HL-60/S4 treated with retinoic acid at 250 ng/mL for 4 days and 3 days (cell line): Measurements from ENCODE around the gene DLGAP1.
"Not testable (repeated sequence)": the region's sequence is repeated elsewhere in the genome, so short reads cannot be mapped to it uniquely, and the experiment has no call there.

ENCODE experiments used
- in situ Hi-C: fragments of 300-500 bp; cut with MboI; formaldehyde crosslinking; loops from 2 replicates; pipeline ENCODE4 v1.7.0; 2022; ENCODE audit warnings: low sequenced_read_pairs

Gene DLGAP1

DNA sequence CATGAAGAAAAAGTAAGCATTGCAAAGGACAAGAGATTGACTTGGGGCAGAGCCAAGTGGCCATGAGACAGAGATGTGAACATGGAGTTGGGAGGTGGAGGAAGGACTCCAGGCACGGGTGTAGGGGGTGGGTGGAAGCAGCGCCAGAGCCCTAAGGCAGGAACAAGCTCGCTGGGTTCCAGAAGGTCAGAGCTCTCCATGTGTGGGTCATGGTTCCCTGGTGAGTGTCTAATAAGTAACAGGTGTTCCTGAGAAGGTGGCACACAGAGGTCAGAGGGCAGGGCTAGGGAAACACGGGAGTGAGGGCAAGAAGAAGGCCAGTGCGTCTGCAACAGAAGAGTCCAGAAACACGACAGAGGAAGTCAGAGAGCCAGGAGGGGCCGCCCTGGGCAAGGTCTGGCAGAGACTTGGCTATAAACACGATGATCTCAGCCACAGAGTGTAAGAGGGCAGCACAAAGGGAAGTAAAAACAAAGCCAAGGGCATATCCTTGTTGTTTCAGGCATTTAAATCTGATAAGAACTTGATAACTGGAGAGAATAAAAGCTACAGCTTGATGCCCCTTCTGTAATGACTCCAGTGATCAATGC, 744.3 kb downstream of the DLGAP1 start:
- in situ Hi-C loops = no loop called here

DNA sequence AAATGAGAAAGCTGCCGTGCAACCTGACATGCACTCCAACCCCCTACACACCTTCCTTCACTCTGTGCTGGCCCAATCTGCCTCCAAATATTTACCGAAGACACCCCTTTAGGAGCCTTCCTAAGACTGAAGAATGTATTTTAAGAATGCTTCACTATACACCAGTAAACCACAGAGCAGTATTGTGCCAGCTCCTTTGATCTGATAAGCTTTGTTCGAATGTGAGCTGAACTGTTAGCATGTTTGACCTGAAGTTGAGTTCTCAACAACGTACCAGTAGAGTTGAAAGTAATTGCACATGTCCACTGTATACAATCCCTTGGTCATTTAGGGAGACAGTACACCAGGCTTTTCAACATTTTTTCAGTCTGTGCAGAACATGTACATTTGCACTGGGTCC, 745.9 kb downstream of the DLGAP1 start:
- in situ Hi-C loops = no loop called here

DNA sequence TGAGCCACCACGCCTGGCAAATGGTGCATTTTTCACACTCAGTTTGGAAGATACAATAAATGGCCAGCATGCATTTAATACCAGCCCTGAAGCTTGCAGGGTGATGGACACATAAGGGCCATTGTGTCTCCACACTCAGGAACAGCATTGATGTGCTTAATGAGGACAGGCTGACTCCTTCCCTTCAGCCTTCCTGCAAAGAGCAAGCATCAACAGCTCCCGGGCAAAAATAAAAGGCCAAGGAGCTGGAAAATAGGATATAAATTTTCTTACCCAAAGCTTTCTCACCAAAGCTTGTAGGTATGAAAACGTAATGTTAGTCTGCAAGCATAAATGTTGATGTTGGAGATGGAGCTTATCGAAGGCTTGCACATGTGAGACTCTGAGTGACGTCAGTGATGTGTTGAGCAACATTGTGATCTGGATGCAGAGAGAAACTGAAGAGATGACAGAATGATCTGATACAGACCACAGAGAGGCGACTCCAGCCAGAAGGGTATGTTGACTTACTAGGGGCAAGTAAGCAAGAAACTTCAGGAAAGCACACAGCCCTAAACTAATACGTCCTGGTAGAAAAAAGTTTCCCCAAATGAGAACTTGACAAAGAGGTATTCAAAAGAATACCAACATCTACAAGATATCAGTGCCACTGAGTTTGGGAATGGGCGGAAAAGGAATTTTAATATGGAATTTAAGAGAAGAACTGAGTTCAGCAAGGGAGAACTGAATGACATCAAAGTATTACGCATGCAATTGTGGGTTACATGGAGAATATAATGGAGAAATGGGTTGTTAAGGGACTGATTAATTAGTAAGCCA, 748.6 kb downstream of the DLGAP1 start:
- in situ Hi-C loops = no loop called here

DNA sequence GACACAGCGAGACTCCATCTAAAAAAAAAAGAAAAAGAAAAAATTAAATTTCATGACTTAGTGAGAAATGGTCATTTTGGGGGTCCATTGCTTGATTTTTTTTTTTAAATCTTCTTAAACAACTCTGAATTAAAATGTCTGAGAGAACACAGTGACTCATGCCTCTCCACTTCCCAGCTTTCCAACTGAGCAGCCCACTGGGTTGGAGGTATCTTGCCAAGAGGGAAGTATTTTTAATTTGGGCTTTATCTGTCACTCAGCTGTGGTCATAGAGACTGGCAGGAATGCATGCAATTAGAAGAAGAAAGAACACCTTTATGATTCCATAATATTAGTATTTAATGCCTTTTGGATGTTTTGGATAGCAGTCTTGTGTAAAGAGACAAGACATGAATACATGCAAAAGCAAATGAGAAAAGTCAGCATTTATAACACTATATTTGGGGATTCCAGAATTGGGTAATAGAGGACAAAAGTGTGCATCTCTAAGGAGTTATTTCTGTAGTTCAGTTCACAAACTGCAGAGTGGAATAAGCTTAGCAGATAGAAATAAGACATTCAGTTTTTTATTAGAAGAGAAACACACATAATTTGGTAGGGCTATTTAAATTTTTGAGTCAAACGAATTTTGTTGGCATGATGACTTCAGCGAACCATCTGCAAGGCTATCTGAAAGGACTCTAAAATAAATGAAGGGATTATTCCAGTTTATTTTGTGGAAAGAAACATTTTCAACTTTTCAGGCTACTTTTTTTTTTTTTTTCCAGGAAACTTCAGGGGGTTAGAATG, 750.4 kb downstream of the DLGAP1 start:
- in situ Hi-C loops = no loop called here

DNA sequence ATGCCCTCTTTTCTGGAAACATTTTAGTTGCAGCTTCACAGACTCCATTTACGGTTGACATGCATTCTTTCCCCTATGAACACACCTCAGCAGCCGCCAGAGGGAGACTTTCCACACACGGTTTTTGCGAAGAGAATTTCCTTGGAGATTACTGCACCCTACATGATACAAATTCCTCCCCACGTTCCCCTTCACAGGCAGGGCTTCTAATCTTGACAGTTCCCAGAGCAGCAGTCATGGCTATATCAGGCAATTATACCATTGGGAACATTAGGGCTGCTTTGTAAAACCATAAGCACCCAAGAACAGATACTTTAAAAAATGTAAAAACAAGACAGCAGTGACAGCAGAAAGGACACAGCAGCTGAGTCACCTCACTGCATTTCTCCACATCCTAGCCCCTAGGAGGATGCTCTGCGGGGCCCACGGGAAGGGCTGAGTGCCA, 751.4 kb downstream of the DLGAP1 start:
- in situ Hi-C loops = no loop called here

DNA sequence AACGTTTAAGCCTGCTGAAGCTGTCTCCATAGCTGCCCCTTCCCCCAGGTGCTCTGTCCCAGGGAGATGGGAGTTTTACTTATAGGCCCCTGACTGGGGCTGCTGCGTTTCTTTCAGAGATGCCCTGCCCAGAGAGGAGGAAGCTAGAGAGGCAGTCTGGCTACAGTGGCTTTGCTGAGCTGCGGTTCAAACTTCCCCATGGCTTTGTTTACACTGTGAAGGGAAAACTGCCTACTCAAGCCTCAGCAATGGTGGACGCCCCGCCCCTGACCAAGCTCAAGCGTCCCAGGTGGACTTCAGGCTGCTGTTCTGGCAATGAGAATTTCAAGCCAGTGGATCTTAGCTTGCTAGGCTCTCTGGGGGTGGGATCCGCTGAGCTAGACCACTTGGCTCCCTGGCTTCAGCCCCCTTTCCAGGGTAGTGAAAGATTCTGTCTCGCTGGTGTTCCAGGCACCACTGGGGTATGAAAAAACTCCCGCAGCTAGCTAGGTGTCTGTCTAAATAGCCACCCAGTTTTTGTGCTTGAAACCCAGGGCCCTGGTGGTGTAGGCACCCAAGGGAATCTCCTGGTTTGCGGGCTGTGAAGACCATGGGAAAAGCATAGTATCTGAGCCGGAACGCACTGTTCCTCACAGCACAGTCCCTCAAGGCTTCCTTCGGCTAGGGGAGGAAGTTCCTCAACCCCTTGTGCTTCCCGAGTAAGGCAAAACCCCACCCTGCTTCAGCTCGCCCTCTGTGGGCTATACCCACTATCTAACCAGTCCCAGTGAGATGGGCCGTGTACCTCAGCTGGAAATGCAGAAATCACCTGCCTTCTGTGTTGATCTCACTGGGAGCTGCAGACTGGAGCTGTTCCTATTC, 755.2 kb downstream of the DLGAP1 start:
- in situ Hi-C loops = not testable (repeated sequence)

DNA sequence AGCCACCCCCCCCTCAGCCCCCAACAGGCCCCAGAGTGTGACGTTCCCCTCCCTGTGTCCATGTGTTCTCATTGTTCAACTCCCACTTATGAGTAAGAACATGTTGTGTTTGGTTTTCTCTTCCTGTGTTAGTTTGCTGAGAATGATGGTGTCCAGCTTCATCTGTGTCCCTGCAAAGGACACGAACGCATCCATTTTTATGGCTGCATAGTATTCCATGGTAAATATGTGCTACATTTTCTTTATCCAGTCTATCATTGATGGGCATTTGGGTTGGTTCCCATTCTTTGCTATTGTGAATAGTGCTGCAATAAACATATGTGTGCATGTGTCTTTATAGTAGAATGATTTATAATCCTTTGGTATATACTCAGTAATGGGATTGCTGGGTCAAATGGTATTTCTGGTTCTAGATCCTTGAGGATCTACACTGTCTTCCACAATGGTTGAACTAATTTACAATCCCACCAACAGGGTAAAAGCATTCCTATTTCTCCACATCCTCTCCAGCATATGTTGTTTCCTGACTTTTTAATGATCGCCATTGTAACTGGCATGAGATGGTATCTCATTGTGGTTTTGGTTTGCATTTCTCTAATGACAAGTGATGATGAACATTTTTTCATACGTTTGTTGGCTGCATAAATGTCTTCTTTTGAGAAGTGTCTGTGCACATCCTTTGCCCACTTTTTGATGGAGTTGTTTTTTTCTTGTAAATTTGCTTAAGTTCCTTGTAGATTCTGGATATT, 760.9 kb downstream of the DLGAP1 start:
- in situ Hi-C loops = not testable (repeated sequence)

DNA sequence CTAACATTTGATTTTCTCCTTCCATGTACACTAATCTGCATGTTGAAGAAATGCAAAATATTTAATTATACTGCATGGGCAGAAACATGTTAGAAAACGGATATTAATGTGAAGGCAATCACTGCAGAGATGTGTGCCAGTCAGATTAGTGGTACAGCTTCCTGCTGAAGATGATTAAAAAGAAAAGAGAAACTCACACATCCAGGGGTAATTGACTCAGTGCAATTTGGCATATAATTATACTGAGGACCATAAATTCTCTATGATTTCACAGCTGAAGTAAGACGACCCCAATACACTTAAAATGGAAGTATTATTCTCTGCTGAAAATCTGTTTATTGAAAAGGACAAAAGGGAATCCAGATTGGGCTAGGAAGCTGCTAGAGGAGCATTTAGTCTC, 761.7 kb downstream of the DLGAP1 start:
- in situ Hi-C loops = no loop called here

DNA sequence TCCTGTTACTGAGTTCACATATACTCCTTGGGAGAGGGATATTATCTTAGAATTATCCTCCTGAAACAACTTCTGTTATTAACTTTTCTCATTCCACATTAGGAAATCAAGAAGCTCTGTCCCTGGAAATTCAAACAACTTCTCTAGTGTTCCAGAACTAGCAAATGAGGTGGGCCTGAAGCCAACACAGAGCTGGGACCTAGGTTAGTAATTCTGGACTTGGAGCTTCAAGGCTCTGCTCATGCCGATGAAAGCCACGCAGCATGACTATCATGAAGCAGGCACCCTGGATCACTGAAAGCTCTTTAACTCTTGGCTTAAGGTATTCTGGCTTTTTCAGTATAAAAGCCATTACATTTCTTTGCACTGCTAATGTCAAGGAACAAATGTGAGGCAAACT, 762.4 kb downstream of the DLGAP1 start:
- in situ Hi-C loops = no loop called here

DNA sequence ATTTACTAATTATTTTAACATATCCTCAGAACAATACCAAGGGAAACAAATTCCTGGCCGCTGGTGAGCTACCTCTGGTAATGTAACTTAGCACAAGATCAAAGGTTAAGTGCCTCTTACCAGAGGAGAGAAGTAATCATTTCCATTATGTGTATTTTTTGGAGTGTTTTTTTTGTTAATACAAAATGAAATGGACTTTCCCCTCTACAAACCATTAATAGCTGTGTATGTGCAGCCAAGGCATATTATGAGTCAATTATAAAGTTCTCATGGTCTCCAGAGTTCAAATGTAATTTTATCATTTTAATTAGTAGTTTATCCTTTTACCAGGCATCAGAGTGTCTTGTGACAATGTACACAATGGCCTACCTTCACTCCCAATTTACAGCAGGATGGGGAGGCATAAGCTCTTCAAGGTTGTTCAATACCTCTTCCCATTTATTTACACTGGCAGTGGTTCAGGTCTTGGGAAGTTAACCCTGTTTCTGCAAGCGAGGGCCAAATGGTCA, 762.9 kb downstream of the DLGAP1 start:
- in situ Hi-C loops = no loop called here

DNA sequence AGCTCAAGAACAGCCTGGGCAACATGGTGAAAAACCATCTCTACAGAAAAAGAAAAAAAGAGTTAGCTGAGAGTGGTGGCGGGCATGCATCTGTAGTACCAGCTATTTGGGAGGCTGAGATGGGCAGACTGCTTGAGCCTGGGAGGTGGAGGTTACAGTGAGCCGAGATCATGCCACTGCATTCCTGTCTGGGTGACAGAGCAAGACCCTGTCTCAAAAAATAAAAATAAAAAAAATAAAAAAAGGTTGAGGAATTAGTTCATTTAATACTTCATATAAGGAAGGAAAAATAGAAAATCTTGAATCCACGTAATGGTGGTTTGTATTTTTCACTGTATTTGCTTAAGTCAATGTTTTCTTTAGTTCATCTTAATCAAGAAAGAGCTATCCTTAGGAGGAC, 763.4 kb downstream of the DLGAP1 start:
- in situ Hi-C loops = no loop called here

DNA sequence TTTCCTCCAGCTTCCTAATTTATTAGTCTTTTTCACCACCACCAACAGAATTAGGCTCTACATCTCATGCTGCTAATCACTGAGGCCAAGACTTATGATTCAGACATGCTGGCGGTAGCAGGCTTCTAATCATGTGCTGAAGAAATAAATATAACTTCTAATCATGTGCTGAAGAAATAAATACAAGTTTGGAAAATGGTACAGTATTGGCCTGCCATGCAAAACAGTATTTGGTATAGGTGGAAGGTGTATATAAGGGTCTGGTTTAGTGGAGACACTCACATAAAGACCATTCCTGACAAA, 764.4 kb downstream of the DLGAP1 start:
- in situ Hi-C loops = no loop called here

DNA sequence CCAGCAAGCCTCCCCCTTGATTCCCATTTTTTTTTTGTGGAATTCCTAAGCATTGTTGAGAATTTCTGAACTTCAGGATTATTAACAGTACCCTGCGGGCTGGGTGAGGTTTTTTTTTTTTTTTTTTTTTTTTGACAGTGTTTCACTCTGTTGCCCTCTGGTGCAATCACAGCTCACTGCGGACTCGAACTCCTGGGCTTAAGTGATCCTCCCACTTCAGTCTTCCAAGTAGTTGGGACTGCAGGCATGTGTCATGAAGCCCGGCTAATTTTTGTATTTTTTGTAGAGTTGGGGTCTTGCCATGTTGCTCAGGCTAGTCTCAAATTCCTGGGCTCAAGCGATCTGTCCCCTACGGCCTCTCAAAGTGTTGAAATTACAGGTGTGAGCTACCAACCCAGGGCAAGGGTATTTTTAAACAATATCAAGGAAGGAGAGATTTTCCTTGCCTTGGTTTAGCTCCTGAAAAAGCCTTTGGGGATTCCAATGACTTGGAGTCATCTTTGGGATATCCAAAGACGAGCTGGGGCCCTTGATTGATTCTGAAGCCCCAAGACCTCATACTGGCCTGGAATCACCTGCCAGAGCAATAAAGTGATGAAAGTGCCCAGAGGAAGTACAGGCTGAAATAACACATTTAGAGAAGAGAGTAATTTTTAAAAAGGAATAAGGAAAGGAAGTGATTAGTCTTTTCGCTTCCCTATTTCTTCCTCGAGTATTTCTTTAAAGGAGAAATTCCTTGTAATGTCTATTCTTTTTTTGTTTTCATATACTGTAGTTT, 764.9 kb downstream of the DLGAP1 start:
- in situ Hi-C loops = no loop called here

DNA sequence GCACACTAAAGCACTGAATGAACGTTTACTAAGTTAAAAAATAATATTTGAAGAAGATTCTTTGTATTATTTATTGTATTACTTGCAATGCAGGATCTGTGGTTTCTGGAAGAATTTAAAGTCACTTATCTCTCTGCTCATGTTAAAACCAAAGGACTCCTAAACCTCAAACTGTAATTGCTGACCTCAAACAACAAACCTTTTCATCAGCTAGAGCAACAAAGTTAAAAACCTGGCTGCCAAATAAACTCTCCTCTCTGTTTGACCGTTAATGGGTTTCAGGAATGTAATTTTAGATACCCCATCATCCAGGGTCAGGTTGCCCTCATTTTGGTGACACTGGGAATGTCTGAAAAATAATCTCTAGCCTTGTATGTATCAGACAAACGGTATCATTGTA, 766.0 kb downstream of the DLGAP1 start:
- in situ Hi-C loops = no loop called here

DNA sequence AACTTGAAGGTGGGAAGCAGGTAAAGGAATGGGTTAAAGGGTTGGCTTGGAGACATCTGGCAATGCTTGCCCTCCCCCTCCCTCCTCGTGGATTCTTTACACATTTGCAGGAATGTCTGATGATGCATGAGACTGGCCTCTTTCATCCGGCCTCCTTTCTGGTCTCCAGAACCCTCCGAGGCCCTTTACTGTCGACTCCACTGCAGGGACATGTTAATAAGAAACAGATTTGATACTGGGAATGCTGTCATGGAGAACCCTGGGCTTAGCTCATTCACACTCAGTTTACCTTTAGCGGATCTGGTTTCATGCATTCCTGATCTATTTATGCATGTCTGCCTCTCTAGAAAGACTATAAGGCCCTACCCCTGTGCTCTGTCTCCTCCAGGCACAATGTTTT, 766.4 kb downstream of the DLGAP1 start:
- in situ Hi-C loops = no loop called here

DNA sequence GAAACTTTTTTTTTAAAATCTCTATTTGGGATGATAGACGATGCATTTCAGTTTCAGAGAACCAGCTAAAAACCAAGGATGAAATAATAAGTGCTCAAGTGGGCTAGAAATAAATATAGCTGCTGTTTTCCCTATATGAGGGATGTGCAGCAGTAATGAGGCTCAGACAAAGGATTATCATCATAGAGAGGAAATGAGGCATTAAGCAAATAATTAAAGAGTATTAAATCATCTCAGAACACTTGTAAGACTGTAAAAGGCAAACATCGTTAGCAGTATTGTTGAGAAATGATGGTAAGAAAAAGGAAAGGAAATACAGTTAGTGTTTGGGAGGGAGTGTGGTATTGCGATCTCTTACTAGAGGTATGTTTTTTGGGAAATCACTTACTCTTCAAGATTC, 771.6 kb downstream of the DLGAP1 start:
- in situ Hi-C loops = no loop called here

DNA sequence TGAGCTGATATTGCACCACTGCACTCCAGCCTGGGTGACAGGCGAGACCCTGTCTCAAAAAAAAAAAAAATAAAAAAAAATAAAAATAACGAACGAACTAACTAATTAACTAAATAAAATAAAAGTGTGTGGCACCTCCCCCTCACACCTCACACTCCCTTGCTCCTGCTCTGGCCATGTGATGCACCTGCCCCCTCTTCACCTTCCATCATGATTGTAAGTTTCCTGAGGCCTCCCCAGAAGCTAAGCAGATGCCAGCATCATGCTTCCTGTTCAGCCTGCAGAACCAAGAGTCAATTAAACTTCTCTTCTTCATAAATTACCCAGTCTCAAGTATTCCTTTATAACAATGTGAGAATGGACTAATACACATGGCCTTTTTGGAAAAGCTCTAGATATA, 773.0 kb downstream of the DLGAP1 start:
- in situ Hi-C loops = no loop called here

DNA sequence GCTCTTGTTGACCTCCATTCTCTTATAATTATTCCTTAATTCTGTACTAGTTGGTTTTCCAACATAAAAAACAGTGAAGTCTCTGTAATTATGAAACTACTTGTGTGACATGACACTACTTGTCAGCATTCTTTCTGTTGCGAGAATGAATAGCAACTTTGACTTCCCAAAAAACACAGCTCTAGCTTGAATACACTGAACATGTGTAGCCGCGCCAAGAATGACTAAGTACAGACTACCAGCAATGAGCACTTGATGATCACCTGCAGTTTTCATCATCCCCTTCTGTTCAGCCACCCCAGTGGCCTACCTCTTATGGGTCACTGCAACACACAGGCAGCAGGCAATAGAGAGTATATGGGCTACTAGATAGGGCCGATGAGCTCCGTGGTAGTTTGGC, 775.9 kb downstream of the DLGAP1 start:
- in situ Hi-C loops = no loop called here

DNA sequence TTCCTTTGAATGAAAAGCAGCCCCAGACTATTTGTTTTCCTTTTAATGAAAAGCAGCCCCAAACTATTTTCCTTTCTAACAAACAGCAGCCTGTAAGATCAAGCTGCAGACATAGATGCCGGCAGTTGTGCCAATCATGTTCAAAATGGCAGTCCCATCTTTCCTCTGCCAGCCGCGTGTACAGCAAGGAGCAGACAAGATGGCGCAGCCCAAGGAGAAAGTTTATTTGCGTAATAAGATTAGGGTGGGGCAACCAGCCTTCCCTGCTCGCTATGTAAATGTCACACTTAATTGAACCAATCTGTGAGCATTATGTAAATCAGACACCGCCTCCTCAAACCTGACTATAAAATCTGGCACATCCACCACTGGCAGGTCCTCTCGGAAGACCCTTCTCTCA, 779.1 kb downstream of the DLGAP1 start:
- in situ Hi-C loops = no loop called here
